Neuronal stem cell (in vitro differentiated cells): ENCODE data around the gene KDM3B.
"Not testable (repeated sequence)": the region's sequence is repeated elsewhere in the genome, so short reads cannot be mapped to it uniquely, and the experiment has no call there.

Experiments
- DNase-seq: peaks from one replicate; pipeline ENCODE4 v3.0.0-alpha.2; 2013; ENCODE audit warnings: low spot score
- H2AFZ ChIP-seq: one replicate; pipeline ENCODE4 v1.6.1; 2013; ENCODE audit warnings: mild to moderate bottlenecking, low read length, inconsistent platforms
- H2AK5ac ChIP-seq: 2 replicates; pipeline ENCODE4 v1.6.1; 2013; ENCODE audit warnings: low read depth, mild to moderate bottlenecking, inconsistent platforms, low read length, moderate library complexity, mixed read lengths
- H2BK120ac ChIP-seq: 2 replicates; pipeline ENCODE4 v1.6.1; 2013; ENCODE audit warnings: low read depth, mild to moderate bottlenecking, inconsistent platforms, low read length, moderate library complexity, mixed read lengths
- H2BK12ac ChIP-seq: one replicate; pipeline ENCODE4 v1.6.1; 2013; ENCODE audit warnings: low read length, inconsistent platforms
- H2BK15ac ChIP-seq: 2 replicates; pipeline ENCODE4 v1.6.1; 2013; ENCODE audit warnings: mild to moderate bottlenecking, low read length, inconsistent platforms, mixed read lengths
- H2BK5ac ChIP-seq: one replicate; pipeline ENCODE4 v1.6.1; 2013; ENCODE audit warnings: inconsistent platforms, mild to moderate bottlenecking, low read length, moderate library complexity
- H3K14ac ChIP-seq: one replicate; pipeline ENCODE4 v1.6.1; 2013; ENCODE audit warnings: low read length, inconsistent platforms
- H3K18ac ChIP-seq: 2 replicates; pipeline ENCODE4 v1.6.1; 2013; ENCODE audit warnings: low read length, inconsistent platforms
- H3K23ac ChIP-seq: 2 replicates; pipeline ENCODE4 v1.6.1; 2013; ENCODE audit warnings: low read depth, mild to moderate bottlenecking, mixed read lengths, low read length, inconsistent platforms; ENCODE audit not compliant: poor library complexity
- H3K27ac ChIP-seq: replicated peaks from 3 replicates; pipeline ENCODE4 v1.5.1; 2013; ENCODE audit warnings: low read length, inconsistent platforms
- H3K27me3 ChIP-seq, 3 experiments: 2 replicates each; pipeline ENCODE4 v1.6.1; 2013; ENCODE audit warnings: low read length in 3 of 3, mild to moderate bottlenecking in 2 of 3, inconsistent platforms in 1 of 3, low read depth in 1 of 3, mixed read lengths in 1 of 3, moderate library complexity in 1 of 3; ENCODE audit not compliant: control insufficient read depth in 3 of 3, insufficient read depth in 3 of 3
- H3K36me3 ChIP-seq, 2 donors: replicated peaks in 1 of 2; 2 replicates each; pipeline ENCODE4 v1.6.1; 2013; ENCODE audit warnings: low read length in 2 of 2; ENCODE audit not compliant: control insufficient read depth in 2 of 2, insufficient read depth in 2 of 2
- H3K4ac ChIP-seq: 2 replicates; pipeline ENCODE4 v1.6.1; 2013; ENCODE audit warnings: inconsistent platforms, mild to moderate bottlenecking, low read length, moderate library complexity
- H3K4me1 ChIP-seq, 2 donors: 1 replicate in 1 of 2; 2 replicates in 1 of 2; pipeline ENCODE4 v1.6.1; 2013; ENCODE audit warnings: low read length in 2 of 2, low read depth in 1 of 2; ENCODE audit not compliant: control insufficient read depth in 2 of 2, insufficient read depth in 1 of 2
- H3K4me2 ChIP-seq: one replicate; pipeline ENCODE4 v1.6.1; 2013; ENCODE audit warnings: mild to moderate bottlenecking, low read length, inconsistent platforms; ENCODE audit not compliant: insufficient read depth, poor library complexity, severe bottlenecking
- H3K4me3 ChIP-seq, 2 donors: 2 replicates each; pipeline ENCODE4 v1.5.1; 2013; ENCODE audit warnings: low read length in 2 of 2, mild to moderate bottlenecking in 2 of 2, inconsistent platforms in 1 of 2, moderate library complexity in 1 of 2
- H3K79me1 ChIP-seq: one replicate; pipeline ENCODE4 v1.6.1; 2013; ENCODE audit warnings: low read depth, mild to moderate bottlenecking, inconsistent platforms, low read length, moderate library complexity
- H3K9ac ChIP-seq: one replicate; pipeline ENCODE4 v1.6.1; 2013; ENCODE audit warnings: mild to moderate bottlenecking, low read depth, low read length, inconsistent platforms; ENCODE audit not compliant: poor library complexity
- H3K9me3 ChIP-seq, 2 donors: replicated peaks in 1 of 2; 2 replicates each; pipeline versions ENCODE3 to v1.6.1; 2013; ENCODE audit warnings: low read length in 2 of 2, mild to moderate bottlenecking in 2 of 2, inconsistent platforms in 1 of 2, low read depth in 1 of 2, mixed read lengths in 1 of 2, moderate library complexity in 1 of 2; ENCODE audit not compliant: control insufficient read depth in 2 of 2, insufficient read depth in 1 of 2
- H4K8ac ChIP-seq: one replicate; pipeline ENCODE4 v1.6.1; 2013; ENCODE audit warnings: low read depth, mild to moderate bottlenecking, inconsistent platforms, low read length, moderate library complexity
- H4K91ac ChIP-seq: one replicate; pipeline ENCODE4 v1.6.1; 2013; ENCODE audit warnings: low read length, low read depth, mild to moderate bottlenecking, inconsistent platforms; ENCODE audit not compliant: poor library complexity
- WGBS, 2 donors: extraction: QIAGEN DNeasy Blood & Tissue Kit; methylation state at CpG; one replicate each; pipeline ENCODE4 v1.1.7; 2013; ENCODE audit warnings: missing lambda C conversion rate in 2 of 2, mixed read lengths in 1 of 2; ENCODE audit not compliant: insufficient read length in 2 of 2, insufficient replicate concordance in 1 of 2; ENCODE audit errors: extremely low coverage in 2 of 2; 5-methylcytosine and 5-hydroxymethylcytosine counted together

Gene KDM3B

DNA sequence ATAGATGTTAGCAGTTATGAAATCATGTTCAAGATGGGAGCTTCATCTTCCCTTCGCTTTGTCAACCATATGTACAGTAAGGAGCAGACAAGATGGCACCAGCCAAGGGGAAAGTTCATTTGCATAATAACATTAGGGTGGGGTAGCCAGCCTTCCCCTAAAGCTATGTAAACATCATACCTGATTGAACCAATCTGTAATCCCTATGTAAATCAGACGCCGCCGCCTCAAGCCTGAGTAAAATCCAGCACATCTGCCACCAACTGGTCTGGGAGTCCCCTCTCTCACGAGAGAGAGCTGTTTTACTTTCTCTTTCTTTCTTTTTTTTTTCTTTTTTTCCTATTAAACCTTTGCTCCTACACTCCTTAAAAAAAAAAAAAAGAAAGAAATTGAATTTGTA, 55.5 kb downstream of the KDM3B start:
- Histone ChIP-seq H3K14ac (no peak overlapping the region), H3K18ac (no peak overlapping the region), H2AK5ac (no peak overlapping the region), H3K9me3 (peaks cover 0 to 16% of the 10 kb centered on the region in 2 donors), H4K91ac (no peak overlapping the region), H2BK15ac (no peak overlapping the region), H3K4ac (no peak overlapping the region), H2BK5ac (no peak overlapping the region), H3K4me1 (no peaks in the 10 kb centered on the region), H2BK12ac (no peak overlapping the region), H3K27ac (no peak overlapping the region), H3K23ac (no peak overlapping the region), H2BK120ac (no peak overlapping the region), H3K36me3 (peaks cover 13 to 87% of the 10 kb centered on the region in 2 donors), H3K27me3 (no peaks in the 10 kb centered on the region), H4K8ac (no peak overlapping the region), H2AFZ (no peak overlapping the region), H3K9ac (no peak overlapping the region), H3K4me3 (no peak overlapping the region), H3K4me2 (no peak overlapping the region), H3K79me1 (no peaks in the 10 kb centered on the region)
- WGBS, 2 donors, result no CpG with 5 or more reads among the region's 5 CpGs
- no peak for DNase-seq

DNA sequence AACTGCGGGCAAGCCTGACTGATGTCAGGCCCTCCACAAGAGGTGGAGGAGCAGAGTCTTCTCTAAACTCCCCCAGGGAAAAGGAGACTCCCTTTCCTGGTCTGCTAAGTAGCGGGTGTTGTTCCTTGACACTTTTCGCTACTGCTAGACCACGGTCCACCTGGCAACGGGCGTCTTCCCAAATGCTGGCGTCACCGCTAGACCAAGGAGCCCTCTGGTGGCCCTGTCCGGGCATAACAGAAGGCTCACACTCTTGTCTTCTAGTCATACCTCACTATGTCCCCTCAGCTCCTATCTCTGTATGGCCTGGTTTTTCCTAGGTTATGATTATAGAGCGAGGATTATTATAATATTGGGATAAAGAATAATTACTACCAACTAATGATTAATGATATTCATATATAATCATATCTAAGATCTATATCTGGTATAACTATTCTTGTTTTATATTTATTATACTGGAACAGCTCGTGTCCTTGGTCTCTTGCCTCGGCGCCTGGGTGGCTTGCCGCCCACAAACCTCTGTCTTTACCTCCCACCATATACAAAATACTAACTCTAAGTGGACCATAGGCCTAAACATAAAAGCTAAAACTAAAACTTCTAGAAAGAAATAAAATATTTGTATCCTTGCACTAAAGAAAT, 58.6 kb downstream of the KDM3B start:
- H4K91ac ChIP-seq, H3K27me3 ChIP-seq, H3K4me1 ChIP-seq, H3K4ac ChIP-seq, H3K4me2 ChIP-seq, H4K8ac ChIP-seq, H2BK5ac ChIP-seq, H3K14ac ChIP-seq, H2AK5ac ChIP-seq, H2AFZ ChIP-seq, H3K79me1 ChIP-seq, H3K18ac ChIP-seq, H2BK12ac ChIP-seq, H2BK120ac ChIP-seq, H3K9ac ChIP-seq, DNase-seq, H3K27ac ChIP-seq, H3K23ac ChIP-seq, H2BK15ac ChIP-seq, H3K4me3 ChIP-seq: not testable (repeated sequence)
- no CpG with 5 or more reads among the region's 14 CpGs for WGBS, 2 donors
- H3K36me3 ChIP-seq, result peaks cover 19 to 90% of the 10 kb centered on the region in 2 donors
- H3K9me3 ChIP-seq, result peaks cover 0 to 16% of the 10 kb centered on the region in 2 donors

DNA sequence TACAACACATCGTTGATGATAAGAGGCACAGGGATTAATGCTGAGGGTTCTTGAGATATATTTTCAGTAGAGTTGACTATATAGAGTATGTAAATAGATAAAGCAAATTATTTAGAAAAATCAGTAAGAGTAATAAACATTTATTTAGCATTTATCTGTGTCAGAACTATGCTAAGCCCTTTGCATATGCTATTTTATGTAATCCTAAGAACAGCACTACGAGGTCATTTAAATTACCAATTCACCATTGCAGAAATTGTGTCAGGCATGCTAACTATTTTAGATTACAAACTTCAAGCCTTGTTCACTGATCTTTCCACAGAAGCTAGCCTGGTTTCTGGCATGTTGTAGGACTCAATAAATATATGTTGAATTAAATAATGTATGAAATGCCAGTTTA, 66.0 kb downstream of the KDM3B start:
- H2AK5ac ChIP-seq, result no peak overlapping the region
- no peak overlapping the region for H2BK5ac ChIP-seq
- no peak overlapping the region for H3K4me2 ChIP-seq
- no peaks in the 10 kb centered on the region for H3K9me3 ChIP-seq
- H2AFZ ChIP-seq, result no peak overlapping the region
- no peak overlapping the region for H4K91ac ChIP-seq
- no peak overlapping the region for H3K9ac ChIP-seq
- H2BK120ac ChIP-seq, result no peak overlapping the region
- no peaks in the 10 kb centered on the region for H3K27me3 ChIP-seq
- H3K36me3 ChIP-seq, result peaks cover 38 to 96% of the 10 kb centered on the region in 2 donors
- no peak overlapping the region for H2BK15ac ChIP-seq
- no peaks in the 10 kb centered on the region for H3K4me1 ChIP-seq
- no CpG with 5 or more reads among the region's 2 CpGs for WGBS, 2 donors
- no peaks in the 10 kb centered on the region for H3K79me1 ChIP-seq
- H4K8ac ChIP-seq, result no peak overlapping the region
- H3K18ac ChIP-seq, result no peak overlapping the region
- no peak for DNase-seq
- no peak overlapping the region for H3K4me3 ChIP-seq
- H3K23ac ChIP-seq, result no peak overlapping the region
- H3K27ac ChIP-seq, result no peak overlapping the region
- H2BK12ac ChIP-seq, result no peak overlapping the region
- no peak overlapping the region for H3K4ac ChIP-seq
- H3K14ac ChIP-seq, result no peak overlapping the region

DNA sequence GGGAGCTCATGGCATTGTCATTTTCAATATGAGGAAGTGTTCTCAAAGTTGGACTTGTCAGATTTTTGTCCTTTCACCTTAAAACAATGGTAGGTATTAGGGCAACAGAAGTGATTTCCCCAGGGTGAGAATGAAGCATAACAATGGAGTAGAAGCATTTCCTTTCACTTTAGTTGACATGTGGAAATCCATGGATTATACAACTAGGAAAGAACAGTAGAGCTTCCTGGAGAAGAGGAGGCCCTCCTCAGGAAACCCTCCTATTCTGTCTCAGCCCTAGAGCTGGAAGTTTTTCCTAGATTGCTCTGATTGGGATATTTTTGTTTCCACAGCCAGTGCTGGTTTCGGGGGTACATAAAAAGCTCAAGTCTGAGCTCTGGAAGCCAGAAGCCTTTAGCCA, 72.6 kb downstream of the KDM3B start:
- Histone ChIP-seq H2AK5ac (no peak overlapping the region), H3K14ac (no peak overlapping the region), H3K4me2 (no peak overlapping the region), H3K27me3 (no peaks in the 10 kb centered on the region), H2AFZ (no peak overlapping the region), H3K4me1 (no peaks in the 10 kb centered on the region), H3K18ac (no peak overlapping the region), H3K4me3 (no peak overlapping the region), H2BK12ac (no peak overlapping the region), H4K8ac (no peak overlapping the region), H3K9me3 (no peaks in the 10 kb centered on the region), H3K79me1 (no peaks in the 10 kb centered on the region), H2BK15ac (no peak overlapping the region), H3K9ac (no peak overlapping the region), H2BK5ac (no peak overlapping the region), H3K4ac (no peak overlapping the region), H3K36me3 (peaks cover 46 to 97% of the 10 kb centered on the region in 2 donors), H4K91ac (no peak overlapping the region), H3K27ac (no peak overlapping the region), H2BK120ac (no peak overlapping the region), H3K23ac (no peak overlapping the region)
- no CpG with 5 or more reads among the region's 1 CpG for WGBS, 2 donors
- no peak for DNase-seq
